Measurements from ENCODE around the gene MRPL38.

Gene MRPL38

GRCh38 chr17:75931062-75931461, 26.4 kb upstream of the MRPL38 start:
- H3K4me3 ChIP-seq (ENCODE audit: low read length) = no peak overlapping the region
- H3K4me1 ChIP-seq (ENCODE audit: control insufficient read depth, insufficient read depth, low read length) = no peaks in the 10 kb centered on the region
- H3K9me3 ChIP-seq (replicated peaks; ENCODE audit: low read length) = no peaks in the 10 kb centered on the region
- peaks cover 5% of the 10 kb centered on the region for H3K36me3 ChIP-seq (ENCODE audit: insufficient read depth, low read length)
- H3K9ac ChIP-seq (ENCODE audit: low read depth, low read length) = no peak overlapping the region
- H3K27me3 ChIP-seq (ENCODE audit: control insufficient read depth, insufficient read depth, low read length) = no peaks in the 10 kb centered on the region
- no peak overlapping the region for H3K4me2 ChIP-seq (ENCODE audit: low read length)

GRCh38 chr17:75927286-75927922, 22.7 kb upstream of the MRPL38 start:
- Histone ChIP-seq H3K4me1 (ENCODE audit: control insufficient read depth, insufficient read depth, low read length) (no peaks in the 10 kb centered on the region), H3K4me2 (ENCODE audit: low read length) (no peak overlapping the region), H3K36me3 (ENCODE audit: insufficient read depth, low read length) (peaks cover 24% of the 10 kb centered on the region), H3K27me3 (ENCODE audit: control insufficient read depth, insufficient read depth, low read length) (no peaks in the 10 kb centered on the region), H3K9ac (ENCODE audit: low read depth, low read length) (no peak overlapping the region), H3K4me3 (ENCODE audit: low read length) (no peak overlapping the region), H3K9me3 (replicated peaks; ENCODE audit: low read length) (no peaks in the 10 kb centered on the region)

GRCh38 chr17:75926456-75926855, 21.8 kb upstream of the MRPL38 start:
- Histone ChIP-seq H3K4me1 (ENCODE audit: control insufficient read depth, insufficient read depth, low read length) (no peaks in the 10 kb centered on the region), H3K27me3 (ENCODE audit: control insufficient read depth, insufficient read depth, low read length) (no peaks in the 10 kb centered on the region), H3K36me3 (ENCODE audit: insufficient read depth, low read length) (peaks cover 24% of the 10 kb centered on the region), H3K4me3 (ENCODE audit: low read length) (no peak overlapping the region), H3K4me2 (ENCODE audit: low read length) (no peak overlapping the region), H3K9me3 (replicated peaks; ENCODE audit: low read length) (no peaks in the 10 kb centered on the region), H3K9ac (ENCODE audit: low read depth, low read length) (no peak overlapping the region)

GRCh38 chr17:75925912-75926311, 21.2 kb upstream of the MRPL38 start:
- H3K9ac ChIP-seq (ENCODE audit: low read depth, low read length) = no peak overlapping the region
- H3K4me2 ChIP-seq (ENCODE audit: low read length) = no peak overlapping the region
- H3K4me3 ChIP-seq (ENCODE audit: low read length) = no peak overlapping the region
- H3K36me3 ChIP-seq (ENCODE audit: insufficient read depth, low read length) = peaks cover 24% of the 10 kb centered on the region
- no peaks in the 10 kb centered on the region for H3K4me1 ChIP-seq (ENCODE audit: control insufficient read depth, insufficient read depth, low read length)
- no peaks in the 10 kb centered on the region for H3K9me3 ChIP-seq (replicated peaks; ENCODE audit: low read length)
- H3K27me3 ChIP-seq (ENCODE audit: control insufficient read depth, insufficient read depth, low read length) = no peaks in the 10 kb centered on the region

GRCh38 chr17:75925103-75925502, 20.4 kb upstream of the MRPL38 start:
- Histone ChIP-seq H3K4me1 (ENCODE audit: control insufficient read depth, insufficient read depth, low read length) (no peaks in the 10 kb centered on the region), H3K9me3 (replicated peaks; ENCODE audit: low read length) (no peaks in the 10 kb centered on the region), H3K9ac (ENCODE audit: low read depth, low read length) (no peak overlapping the region), H3K36me3 (ENCODE audit: insufficient read depth, low read length) (peaks cover 24% of the 10 kb centered on the region), H3K4me3 (ENCODE audit: low read length) (no peak overlapping the region), H3K4me2 (ENCODE audit: low read length) (no peak overlapping the region), H3K27me3 (ENCODE audit: control insufficient read depth, insufficient read depth, low read length) (no peaks in the 10 kb centered on the region)

- Histone ChIP-seq H3K9ac (ENCODE audit: low read depth, low read length) (no peak overlapping the region), H3K36me3 (ENCODE audit: insufficient read depth, low read length) (peaks cover 28% of the 10 kb centered on the region), H3K4me3 (ENCODE audit: low read length) (no peak overlapping the region), H3K4me1 (ENCODE audit: control insufficient read depth, insufficient read depth, low read length) (no peaks in the 10 kb centered on the region), H3K4me2 (ENCODE audit: low read length) (no peak overlapping the region), H3K9me3 (replicated peaks; ENCODE audit: low read length) (no peaks in the 10 kb centered on the region), H3K27me3 (ENCODE audit: control insufficient read depth, insufficient read depth, low read length) (no peaks in the 10 kb centered on the region)
These were observed 18.5 kb upstream of the MRPL38 start for GRCh38 chr17:75922963-75923874.

GRCh38 chr17:75922173-75922961, 17.7 kb upstream of the MRPL38 start:
- H3K9ac ChIP-seq (ENCODE audit: low read depth, low read length) = no peak overlapping the region
- no peaks in the 10 kb centered on the region for H3K4me1 ChIP-seq (ENCODE audit: control insufficient read depth, insufficient read depth, low read length)
- no peaks in the 10 kb centered on the region for H3K27me3 ChIP-seq (ENCODE audit: control insufficient read depth, insufficient read depth, low read length)
- H3K4me3 ChIP-seq (ENCODE audit: low read length) = no peak overlapping the region
- H3K9me3 ChIP-seq (replicated peaks; ENCODE audit: low read length) = no peaks in the 10 kb centered on the region
- H3K36me3 ChIP-seq (ENCODE audit: insufficient read depth, low read length) = peaks cover 23% of the 10 kb centered on the region
- no peak overlapping the region for H3K4me2 ChIP-seq (ENCODE audit: low read length)

- Histone ChIP-seq H3K27me3 (ENCODE audit: control insufficient read depth, insufficient read depth, low read length) (no peaks in the 10 kb centered on the region), H3K4me1 (ENCODE audit: control insufficient read depth, insufficient read depth, low read length) (no peaks in the 10 kb centered on the region), H3K9ac (ENCODE audit: low read depth, low read length) (no peak overlapping the region), H3K36me3 (ENCODE audit: insufficient read depth, low read length) (peaks cover 23% of the 10 kb centered on the region), H3K9me3 (replicated peaks; ENCODE audit: low read length) (no peaks in the 10 kb centered on the region), H3K4me3 (ENCODE audit: low read length) (no peak overlapping the region), H3K4me2 (ENCODE audit: low read length) (no peak overlapping the region)
These were observed 16.9 kb upstream of the MRPL38 start for GRCh38 chr17:75921596-75921995.

- no peaks in the 10 kb centered on the region for H3K9me3 ChIP-seq (replicated peaks; ENCODE audit: low read length)
- no peak overlapping the region for H3K9ac ChIP-seq (ENCODE audit: low read depth, low read length)
- no peak overlapping the region for H3K4me2 ChIP-seq (ENCODE audit: low read length)
- H3K4me1 ChIP-seq (ENCODE audit: control insufficient read depth, insufficient read depth, low read length) = no peaks in the 10 kb centered on the region
- H3K27me3 ChIP-seq (ENCODE audit: control insufficient read depth, insufficient read depth, low read length) = no peaks in the 10 kb centered on the region
- H3K4me3 ChIP-seq (ENCODE audit: low read length) = no peak overlapping the region
- peaks cover 15% of the 10 kb centered on the region for H3K36me3 ChIP-seq (ENCODE audit: insufficient read depth, low read length)
These were observed 15.4 kb upstream of the MRPL38 start for GRCh38 chr17:75920045-75920560.

- peaks cover 15% of the 10 kb centered on the region for H3K36me3 ChIP-seq (ENCODE audit: insufficient read depth, low read length)
These were observed 14.9 kb upstream of the MRPL38 start for GRCh38 chr17:75919611-75920010.

GRCh38 chr17:75917917-75918445, 13.3 kb upstream of the MRPL38 start:
- H3K27me3 ChIP-seq (ENCODE audit: control insufficient read depth, insufficient read depth, low read length) = no peaks in the 10 kb centered on the region
- peaks cover 11% of the 10 kb centered on the region for H3K36me3 ChIP-seq (ENCODE audit: insufficient read depth, low read length)
- no peak overlapping the region for H3K4me2 ChIP-seq (ENCODE audit: low read length)
- H3K9me3 ChIP-seq (replicated peaks; ENCODE audit: low read length) = no peaks in the 10 kb centered on the region
- H3K4me3 ChIP-seq (ENCODE audit: low read length) = no peak overlapping the region
- no peaks in the 10 kb centered on the region for H3K4me1 ChIP-seq (ENCODE audit: control insufficient read depth, insufficient read depth, low read length)
- H3K9ac ChIP-seq (ENCODE audit: low read depth, low read length) = no peak overlapping the region

More at GRCh38 chr17:75919611-75920010, 14.9 kb upstream of the MRPL38 start:
- no peak overlapping the region for H3K4me3 ChIP-seq (ENCODE audit: low read length)
- no peaks in the 10 kb centered on the region for H3K27me3 ChIP-seq (ENCODE audit: control insufficient read depth, insufficient read depth, low read length)
- no peaks in the 10 kb centered on the region for H3K4me1 ChIP-seq (ENCODE audit: control insufficient read depth, insufficient read depth, low read length)
- no peak overlapping the region for H3K4me2 ChIP-seq (ENCODE audit: low read length)
- no peaks in the 10 kb centered on the region for H3K9me3 ChIP-seq (replicated peaks; ENCODE audit: low read length)
- no peak overlapping the region for H3K9ac ChIP-seq (ENCODE audit: low read depth, low read length)

Data from skeletal muscle satellite cell (primary cell).